ENCODE results near the gene PHF21A. TPM values are rescaled to one million over a fixed set of nuclear protein-coding genes. Genes with fewer than 3 reads are reported as not detected.

PHF21A gene
- total and polyA plus RNA-seq, 10 of the 15 experiments (the other 5 are each of a cell fraction or from before 2014, with no cell fraction given), result 2.6 to 37.2 (median 16.0) TPM

GRCh38 chr11:45886816-45887520 lies 234.3 kb downstream of the PHF21A start (continued):
- TF ChIP-seq CEBPZ (IDR thresholded peaks at IDR 0.05; ENCODE audit: low read depth, low read length), result no peak
- no peak for TF ChIP-seq ZSCAN29 (IDR thresholded peaks at IDR 0.05)
- TF ChIP-seq REST (IDR thresholded peaks at IDR 0.05; ENCODE audit: low read depth, low read length), result no peak

All from GM12878 (cell line).